ENCODE data around the gene BMPER.

The BMPER gene

DNA sequence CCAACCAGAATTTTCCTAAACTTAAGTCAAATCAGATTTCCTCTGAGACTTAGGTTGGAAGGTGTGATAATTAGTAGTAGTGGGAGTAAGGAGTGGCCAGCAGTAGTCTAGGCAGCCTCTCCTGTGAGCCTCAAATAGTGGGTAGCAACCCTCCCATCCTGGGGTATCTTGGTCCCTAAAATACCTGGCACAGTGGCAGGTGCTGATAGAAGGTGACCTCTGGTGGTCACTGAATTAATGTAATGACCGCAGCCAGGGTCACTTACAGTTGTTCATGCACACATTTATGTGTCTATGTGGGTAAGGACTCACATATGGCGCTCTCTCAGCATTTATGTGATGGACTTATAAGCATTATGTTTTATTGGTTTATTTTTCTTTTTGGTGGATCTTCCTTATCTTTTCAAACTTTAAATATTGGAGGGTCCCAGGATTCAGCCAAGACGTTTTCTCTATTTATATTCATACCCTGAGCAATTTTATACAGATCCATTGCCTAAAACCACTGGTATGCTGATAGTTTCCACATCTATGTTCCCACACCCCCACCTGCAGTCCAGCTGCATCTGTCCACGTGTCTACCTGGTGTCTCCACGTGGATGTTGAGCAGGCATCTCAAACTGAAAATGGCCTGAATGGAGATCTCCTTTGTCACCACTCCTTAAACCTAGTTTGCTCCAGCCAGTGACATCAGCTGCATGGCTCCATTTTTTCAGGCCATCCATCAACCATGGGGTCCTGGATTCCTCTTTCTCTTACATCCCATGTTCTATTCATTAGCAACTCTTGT is 18.3 kb downstream of the BMPER start:
- no peak for DNase-seq (ENCODE audit: low spot score)

DNA sequence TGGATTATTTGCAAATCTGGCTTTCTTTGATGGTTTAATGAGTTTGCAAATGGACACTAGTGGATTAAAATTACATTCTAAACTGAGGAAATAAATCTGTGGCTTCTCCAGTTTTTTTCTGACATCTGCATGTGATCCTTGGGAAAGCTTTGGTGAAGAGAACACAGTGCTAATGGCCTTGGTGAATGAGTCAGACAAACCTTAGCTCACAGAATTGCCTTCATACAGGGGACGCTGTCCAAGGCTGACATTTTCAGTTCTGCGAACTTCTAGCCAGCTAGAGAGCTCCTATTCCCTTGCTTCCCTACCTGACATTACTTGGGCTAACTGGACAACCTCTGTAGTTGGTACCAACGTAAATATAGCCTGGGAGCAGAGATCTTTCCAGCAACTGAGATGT is 21.2 kb downstream of the BMPER start:
- no peak for DNase-seq (ENCODE audit: low spot score)

DNA sequence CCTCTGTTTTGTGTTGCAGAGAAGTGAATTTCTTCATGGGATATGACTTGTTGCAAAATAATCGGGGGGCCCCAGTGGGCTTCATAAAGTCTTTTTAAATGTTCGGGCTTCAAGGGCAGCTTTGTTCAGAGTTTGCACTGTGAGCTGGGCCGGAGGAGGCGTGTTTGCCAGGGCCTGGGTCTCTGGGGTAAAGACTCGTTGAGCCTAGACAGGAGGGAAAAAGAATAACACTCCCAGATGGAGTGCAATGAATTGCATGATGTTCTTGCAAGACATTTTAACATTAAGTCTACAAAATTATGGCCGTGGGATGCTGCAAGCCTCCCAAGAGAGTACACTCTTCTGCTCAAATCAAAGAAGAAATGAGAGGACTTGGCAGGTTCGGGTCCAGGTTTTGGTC is 23.6 kb downstream of the BMPER start:
- no peak for DNase-seq (ENCODE audit: low spot score)

GRCh38 chr7:33932221-33932620 is 26.9 kb downstream of the BMPER start:
- DNase-seq (ENCODE audit: low spot score): no peak

GRCh38 chr7:33932832-33933468 is 27.6 kb downstream of the BMPER start:
- peak; percentile 80 for DNase-seq (ENCODE audit: low spot score)

GRCh38 chr7:33933611-33934281 is 28.4 kb downstream of the BMPER start:
- peak; percentile 79 for DNase-seq (ENCODE audit: low spot score)

DNA sequence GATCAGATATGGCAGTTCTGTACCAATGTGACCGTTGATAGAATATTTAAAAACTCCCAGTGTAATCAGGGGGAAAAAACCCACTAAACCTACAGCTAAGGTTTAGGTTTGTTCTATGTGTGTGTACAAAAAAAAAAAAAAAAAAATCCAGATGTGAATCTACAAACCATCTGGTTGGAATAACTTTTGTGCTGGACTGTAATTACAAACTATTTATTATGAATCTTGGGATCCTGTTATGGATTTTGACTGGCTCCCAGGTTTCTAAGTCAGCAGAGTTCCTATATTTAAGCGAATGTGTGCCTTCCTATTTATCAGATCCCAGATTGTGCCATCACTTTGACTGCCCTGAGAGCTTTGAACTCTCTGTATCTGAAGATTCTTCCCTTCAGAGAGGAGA is 29.1 kb downstream of the BMPER start:
- no peak for DNase-seq (ENCODE audit: low spot score)

- no peak for DNase-seq (ENCODE audit: low spot score)
Observed at GRCh38 chr7:33936503-33936902, 31.2 kb downstream of the BMPER start.

- DNase-seq (ENCODE audit: low spot score): no peak
Observed at GRCh38 chr7:33937871-33938270, 32.5 kb downstream of the BMPER start.

DNA sequence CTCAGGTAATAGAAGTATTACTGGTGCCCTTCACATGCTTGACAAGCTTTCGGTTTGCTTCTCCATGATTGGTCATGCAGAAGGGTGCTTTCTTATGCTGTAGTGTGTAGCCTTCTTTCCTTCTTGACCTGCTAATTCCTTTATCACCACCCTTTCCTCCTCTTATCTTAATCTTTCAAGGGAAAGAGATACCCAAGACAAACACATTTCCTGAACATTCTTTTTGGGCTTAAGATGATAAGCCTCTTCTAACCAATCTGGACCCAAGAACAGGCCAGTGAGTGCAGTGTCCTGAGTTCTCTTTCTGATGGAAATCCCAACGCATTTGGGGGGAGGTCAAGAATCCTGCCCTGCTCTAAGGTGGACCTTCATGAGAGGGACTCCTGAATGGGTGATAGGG is 33.8 kb downstream of the BMPER start:
- DNase-seq (ENCODE audit: low spot score): no peak

DNA sequence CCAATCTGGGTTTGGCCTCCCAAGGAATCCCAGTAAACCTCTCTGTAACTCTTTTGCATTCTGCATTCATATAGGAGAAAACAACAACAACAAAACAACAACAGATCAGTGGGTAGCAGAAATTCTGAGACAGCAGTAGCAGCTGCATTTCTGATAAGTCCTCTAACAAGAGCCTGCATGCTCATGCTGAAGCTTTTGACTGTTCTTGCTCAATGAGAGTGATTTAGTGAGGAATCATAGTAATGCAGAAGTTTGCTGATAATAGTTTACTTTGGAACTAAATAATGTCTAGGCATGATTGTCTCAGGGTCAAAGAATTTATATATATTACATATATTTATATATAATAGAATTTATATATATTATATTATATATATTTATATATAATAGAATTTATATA is 35.2 kb downstream of the BMPER start:
- no peak for DNase-seq (ENCODE audit: low spot score)

DNA sequence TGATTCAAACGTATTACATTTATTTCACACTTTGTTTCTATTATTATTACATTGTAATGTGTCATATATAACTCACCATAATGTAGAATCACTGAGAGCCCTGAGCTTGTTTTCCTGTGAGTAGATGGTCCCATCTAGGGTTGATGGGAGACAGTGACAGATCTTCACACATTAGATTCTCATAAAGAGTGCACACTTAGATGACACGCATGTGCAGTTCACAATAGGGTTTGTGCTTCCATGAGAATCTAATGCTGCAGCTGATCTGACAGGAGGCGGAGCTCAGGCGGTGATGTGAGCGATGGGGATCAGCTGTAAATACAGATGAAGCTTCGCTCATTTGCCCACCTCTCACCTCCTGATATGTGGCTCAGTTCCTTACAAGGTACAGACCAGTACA is 36.1 kb downstream of the BMPER start:
- no peak for DNase-seq (ENCODE audit: low spot score)

DNA sequence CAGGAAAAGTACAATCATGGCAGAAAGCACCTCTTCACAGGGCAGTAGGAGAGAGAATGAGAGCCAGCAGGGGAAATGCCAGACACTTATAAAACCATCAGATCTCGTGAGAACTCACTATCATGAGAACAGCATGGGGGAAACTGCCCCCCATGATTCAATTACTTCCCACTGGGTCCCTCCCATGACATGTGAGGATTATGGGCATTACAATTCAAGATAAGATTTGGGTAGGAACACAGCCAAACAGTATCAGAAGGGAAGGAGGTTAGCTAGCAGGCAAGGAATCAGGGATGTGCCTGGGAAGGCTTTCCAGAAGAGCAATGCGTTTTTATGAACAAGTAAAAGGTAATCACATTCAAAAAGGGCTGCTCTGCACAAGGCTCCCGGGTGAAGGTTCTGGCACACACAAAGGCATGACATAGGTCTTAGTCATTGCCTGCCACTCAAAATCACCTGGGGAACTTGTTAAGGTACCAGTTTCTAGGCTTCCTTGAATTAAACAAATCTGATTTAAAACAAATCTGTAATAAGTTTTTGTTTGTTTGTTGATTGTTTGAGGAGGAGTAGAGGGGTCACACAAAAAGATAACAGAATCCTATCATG is 40.9 kb downstream of the BMPER start:
- no peak for DNase-seq (ENCODE audit: low spot score)

DNA sequence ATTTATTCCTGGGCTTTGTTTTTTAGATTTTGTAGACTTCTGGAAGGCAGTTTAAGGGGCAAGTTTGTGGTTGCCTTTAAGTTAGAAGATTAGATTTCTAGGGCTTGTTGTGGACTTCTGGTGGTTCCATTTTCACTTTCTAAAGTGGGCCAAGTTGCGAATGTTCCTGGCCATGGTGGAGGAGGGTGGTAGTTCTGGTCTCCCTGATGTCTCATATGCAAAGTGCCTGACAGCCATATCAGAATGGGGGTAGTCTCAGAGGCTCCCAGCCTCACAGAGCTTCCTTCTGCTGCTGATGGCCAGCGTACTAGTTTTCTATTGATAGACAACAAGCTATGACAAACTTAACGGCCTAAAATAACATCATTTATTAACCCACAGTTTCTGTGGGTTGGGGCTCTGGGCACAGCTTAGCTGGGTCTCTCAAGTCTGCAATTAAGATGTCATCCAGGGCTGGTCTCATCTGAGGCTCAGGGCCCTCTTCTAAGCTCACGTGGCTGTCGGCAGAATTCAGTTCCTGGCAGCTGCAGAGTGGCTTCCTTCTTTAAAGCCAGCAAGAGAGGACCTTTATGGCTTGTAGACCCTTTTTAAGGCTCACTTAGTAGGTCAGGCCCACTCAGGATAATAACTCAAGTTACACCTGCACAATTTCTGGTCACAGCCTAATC is 44.8 kb downstream of the BMPER start:
- DNase-seq (ENCODE audit: low spot score): no peak

GRCh38 chr7:33952824-33953223 is 47.5 kb downstream of the BMPER start:
- DNase-seq (ENCODE audit: low spot score): no peak

- no peak for DNase-seq (ENCODE audit: low spot score)
Observed at GRCh38 chr7:33958104-33958503, 52.8 kb downstream of the BMPER start.

GRCh38 chr7:33959676-33960075 is 54.3 kb downstream of the BMPER start:
- no peak for DNase-seq (ENCODE audit: low spot score)

DNA sequence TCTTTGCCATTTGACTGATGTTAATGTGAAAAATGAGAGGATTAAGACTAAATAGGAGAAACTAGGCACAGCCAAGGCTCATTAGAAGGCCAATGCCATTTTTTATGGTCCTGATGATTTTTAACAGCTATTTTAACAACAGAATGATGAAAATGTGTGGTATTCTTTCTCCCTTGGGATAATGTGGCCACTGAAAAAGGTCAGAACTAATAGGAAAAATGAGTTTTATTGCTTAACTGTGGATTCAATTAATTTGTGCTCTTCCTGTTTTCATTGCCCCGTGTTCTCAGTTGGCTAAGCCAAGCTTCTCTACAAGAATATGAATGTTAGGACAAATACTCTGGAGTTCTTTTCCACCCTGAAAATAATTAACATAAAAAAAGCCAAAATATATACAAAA is 56.6 kb downstream of the BMPER start:
- peak; percentile 52 for DNase-seq (ENCODE audit: low spot score)

DNA sequence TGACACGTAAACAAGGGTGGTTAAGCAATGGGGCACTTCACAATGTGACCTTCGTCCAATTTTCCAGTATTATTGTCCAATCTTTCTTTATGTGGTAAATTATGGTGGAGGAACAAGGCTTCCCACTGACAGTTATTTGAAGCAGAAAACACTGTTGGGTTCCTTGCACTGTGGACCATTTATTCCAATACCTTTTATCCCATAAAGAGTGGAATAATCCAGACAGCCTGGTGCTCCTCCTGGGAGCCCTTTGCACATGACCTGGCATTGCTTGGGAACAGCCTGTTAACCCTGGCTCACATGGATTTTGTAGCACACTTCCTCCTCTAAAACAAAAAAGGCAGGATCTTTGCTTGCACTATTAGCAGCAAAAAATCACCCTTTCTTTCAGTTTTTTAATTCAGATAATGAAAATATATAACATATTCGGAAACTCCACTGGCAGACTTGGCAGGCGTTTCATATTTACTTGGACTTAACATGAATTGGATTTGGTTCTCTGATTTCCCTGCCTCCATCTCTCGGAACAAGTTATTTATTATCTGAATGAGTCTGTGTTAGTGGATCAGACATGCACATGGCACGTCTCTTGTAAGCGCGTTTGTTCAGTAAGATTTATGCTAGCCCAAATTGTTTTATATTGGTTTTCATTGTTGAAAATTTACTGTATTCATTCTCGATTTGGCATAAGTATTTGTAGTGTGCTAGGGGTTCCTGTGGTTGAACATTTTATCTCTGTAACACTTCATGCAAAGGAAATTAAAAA is 59.3 kb downstream of the BMPER start:
- no peak for DNase-seq (ENCODE audit: low spot score)

DNA sequence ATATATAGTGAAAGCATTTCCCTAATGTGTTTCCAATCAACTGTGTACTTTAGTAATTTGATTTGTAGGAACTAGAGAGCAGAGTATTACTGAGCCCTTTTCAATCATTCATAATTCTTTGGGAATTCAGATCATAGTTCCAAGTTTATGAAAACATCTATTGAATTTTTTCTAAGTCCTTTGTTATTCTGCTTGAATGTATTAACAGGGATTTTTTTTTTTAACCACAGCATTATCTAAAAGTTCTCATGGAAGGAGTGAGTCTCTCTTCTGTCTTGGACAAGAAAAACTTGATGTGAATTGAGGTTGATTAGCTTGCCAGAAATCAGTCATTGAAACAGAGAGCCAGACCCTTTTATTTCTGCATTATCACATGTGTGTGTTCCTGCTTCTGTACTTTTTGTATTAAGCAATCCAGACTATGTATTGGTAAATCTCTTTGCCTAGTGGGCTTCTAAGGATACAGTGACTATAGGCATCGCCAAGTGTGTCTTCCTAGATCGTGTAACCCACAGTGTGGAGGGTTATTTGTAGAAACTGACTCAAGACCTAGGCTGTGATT is 59.9 kb downstream of the BMPER start:
- DNase-seq (ENCODE audit: low spot score): peak; percentile 11

GRCh38 chr7:33968591-33968990 is 63.3 kb downstream of the BMPER start:
- DNase-seq (ENCODE audit: low spot score): no peak

Measured in GM03348 (cell line).